Cortex of kidney (tissue), 1 donor: ENCODE results near the gene SPATA31D4.

Source experiments
- DNase-seq: peaks from one replicate; lab custom pipeline; 2025; lab: John Stamatoyannopoulos, UW

SPATA31D4 gene

DNA sequence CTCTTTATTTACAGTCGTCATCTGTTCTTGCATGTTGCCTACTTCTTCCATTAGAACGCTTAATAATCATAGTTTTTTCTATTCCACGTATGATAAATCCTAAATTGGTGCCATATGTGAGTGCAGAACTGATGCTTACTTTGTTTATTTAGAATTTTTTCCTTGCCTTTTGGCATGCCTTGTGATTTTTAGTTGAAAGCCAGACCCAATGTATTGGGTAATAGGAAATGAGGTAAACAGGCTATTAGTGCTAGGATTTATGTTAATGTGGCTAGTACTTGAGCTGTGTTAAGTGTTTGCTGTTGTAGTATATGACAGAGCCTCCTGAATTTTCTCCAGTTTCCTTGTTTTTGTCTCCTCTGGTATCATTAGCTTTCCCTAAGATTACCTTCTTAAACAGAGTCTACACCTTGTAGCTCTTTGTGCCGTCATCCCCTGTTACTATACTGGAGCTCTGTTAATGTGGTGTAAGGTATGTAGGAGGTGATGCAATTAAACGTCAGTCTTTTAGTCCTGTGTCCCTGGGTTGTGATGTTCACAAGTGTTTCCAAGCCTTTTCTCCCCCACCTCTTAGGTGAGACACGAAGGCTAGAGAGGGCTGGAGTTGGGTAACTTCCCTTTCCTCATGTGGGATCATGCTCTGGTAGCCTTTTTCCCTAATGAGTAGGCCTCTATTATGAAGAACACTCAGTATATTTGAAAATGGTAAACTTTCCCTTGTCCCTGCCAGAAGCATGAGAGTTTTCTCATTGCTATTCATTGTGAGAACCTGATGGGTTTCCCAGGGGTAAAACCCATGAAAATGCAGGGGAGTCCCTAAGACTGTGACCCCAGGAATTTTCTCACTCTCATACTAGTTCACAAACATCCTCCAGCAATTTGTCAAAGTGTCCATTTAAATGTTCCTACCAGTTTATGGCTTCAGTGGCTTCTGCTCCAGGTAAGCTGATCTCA, 36.3 kb downstream of the SPATA31D4 start:
- no peak for DNase-seq

DNA sequence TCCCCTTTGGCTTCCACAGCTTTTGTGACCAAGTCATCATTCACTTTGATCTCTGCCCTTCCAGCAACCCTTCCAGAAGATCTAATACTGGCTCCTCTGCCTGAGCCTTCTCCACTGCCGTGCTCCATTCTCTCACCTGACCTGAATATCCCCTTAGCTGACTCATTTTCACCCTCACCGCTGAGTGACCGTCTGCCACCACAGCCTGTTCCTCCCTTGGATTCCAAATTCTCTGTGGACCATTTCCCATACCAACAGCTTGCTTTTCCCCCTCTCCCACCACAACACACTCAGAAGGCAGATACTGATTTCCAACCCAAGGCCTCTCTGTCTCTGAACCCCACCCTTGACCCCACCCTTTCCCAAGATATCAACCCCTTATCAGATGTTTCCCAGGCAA, 39.8 kb downstream of the SPATA31D4 start:
- DNase-seq = no peak

- no peak for DNase-seq
Observed at GRCh38 chr9:81969971-81970370, 41.7 kb downstream of the SPATA31D4 start.

- no peak for DNase-seq
Observed at GRCh38 chr9:81971727-81972126, 43.5 kb downstream of the SPATA31D4 start.

GRCh38 chr9:81974764-81975163, 46.5 kb downstream of the SPATA31D4 start:
- DNase-seq = no peak

DNA sequence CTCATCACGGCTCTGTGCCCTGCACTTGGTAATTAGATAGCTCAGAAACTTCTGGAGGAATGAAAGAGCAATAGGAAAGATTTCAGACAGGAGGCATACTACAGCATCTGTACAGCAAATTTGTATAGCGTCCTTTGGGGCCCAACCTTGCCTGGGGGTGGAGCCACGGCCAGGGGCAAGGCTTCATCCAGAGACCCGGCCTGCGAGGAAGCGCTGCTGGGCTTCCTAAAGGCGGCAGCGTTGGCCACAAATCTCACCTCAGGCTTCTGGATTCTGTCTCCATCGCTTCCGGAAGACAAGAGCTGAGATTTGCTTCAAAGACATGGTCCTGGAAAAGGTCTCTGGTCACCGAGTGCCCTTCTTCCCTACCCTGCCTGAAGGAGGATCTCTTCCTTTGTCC, 48.1 kb downstream of the SPATA31D4 start:
- no peak for DNase-seq

GRCh38 chr9:81979196-81979595, 51.0 kb downstream of the SPATA31D4 start:
- no peak for DNase-seq

DNA sequence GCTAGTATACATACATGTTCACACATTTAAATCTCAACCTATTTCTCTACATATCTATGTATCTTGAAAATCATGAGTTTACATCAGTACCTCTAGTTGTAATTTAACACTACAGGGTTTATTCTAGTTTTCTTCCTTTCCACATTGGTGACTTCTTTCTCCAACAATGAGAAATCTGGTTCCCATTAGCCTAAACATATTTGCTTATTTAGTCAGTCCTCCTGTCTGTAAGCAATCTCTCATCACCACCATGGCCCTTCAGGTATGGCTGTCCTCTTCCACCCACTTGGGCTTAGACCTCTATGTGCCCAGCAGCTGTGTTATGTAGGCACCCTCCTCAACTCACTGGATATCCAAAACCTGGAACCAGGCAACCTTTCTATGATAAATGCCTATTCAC, 52.3 kb downstream of the SPATA31D4 start:
- no peak for DNase-seq

DNA sequence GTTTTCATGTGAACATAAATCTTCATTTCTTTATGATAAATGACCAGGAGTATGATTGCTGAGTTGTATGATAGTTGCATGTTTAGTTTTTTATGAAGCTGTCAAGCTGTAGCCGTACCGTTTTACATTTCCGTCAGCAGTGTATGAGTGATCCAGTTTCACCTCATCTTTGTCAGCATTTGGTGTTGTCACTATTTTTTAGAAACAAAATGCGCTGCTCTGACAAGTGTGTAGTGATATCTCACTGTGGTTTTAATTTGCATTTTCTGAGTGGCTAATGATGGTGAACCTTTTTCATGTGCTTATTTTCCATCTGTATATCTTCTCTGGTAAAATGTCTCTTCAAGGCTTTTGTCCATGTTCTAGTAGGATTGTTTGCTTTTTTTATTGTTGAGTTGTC, 53.7 kb downstream of the SPATA31D4 start:
- DNase-seq = no peak
